Body of pancreas (tissue), 4 donors: ENCODE results near the gene HLA-F.

Experiments
- POLR2A ChIP-seq, 3 donors: fragments of 450-650 bp; IDR thresholded peaks; one replicate each; pipeline ENCODE4 v1.6.1; 2016; ENCODE audit warnings: antibody characterized with exemption in 3 of 3, mild to moderate bottlenecking in 2 of 3
- TF ChIP-seq, protein P1 (sequence below), 7 experiments: fragments of 450-650 bp in 4 of 7; fragments of 200-600 bp in 3 of 7; sonication (generic) in 3 of 7; IDR thresholded peaks; one replicate each; pipeline ENCODE4 v1.5.1; 2016 to 2019; ENCODE audit warnings: antibody characterized with exemption in 7 of 7

GRCh38 chr6:29723666-29724588 lies 693 bp downstream of the HLA-F start:
- no peak for TF ChIP-seq POLR2A (IDR thresholded peaks at IDR 0.05)
- TF ChIP-seq, protein P1, sequence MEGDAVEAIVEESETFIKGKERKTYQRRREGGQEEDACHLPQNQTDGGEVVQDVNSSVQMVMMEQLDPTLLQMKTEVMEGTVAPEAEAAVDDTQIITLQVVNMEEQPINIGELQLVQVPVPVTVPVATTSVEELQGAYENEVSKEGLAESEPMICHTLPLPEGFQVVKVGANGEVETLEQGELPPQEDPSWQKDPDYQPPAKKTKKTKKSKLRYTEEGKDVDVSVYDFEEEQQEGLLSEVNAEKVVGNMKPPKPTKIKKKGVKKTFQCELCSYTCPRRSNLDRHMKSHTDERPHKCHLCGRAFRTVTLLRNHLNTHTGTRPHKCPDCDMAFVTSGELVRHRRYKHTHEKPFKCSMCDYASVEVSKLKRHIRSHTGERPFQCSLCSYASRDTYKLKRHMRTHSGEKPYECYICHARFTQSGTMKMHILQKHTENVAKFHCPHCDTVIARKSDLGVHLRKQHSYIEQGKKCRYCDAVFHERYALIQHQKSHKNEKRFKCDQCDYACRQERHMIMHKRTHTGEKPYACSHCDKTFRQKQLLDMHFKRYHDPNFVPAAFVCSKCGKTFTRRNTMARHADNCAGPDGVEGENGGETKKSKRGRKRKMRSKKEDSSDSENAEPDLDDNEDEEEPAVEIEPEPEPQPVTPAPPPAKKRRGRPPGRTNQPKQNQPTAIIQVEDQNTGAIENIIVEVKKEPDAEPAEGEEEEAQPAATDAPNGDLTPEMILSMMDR (IDR thresholded peaks at IDR 0.05) = no peak
